Measurements from ENCODE around the gene GNPNAT1.
"Not testable (repeated sequence)": the region's sequence is repeated elsewhere in the genome, so short reads cannot be mapped to it uniquely, and the experiment has no call there.

Gene GNPNAT1

DNA sequence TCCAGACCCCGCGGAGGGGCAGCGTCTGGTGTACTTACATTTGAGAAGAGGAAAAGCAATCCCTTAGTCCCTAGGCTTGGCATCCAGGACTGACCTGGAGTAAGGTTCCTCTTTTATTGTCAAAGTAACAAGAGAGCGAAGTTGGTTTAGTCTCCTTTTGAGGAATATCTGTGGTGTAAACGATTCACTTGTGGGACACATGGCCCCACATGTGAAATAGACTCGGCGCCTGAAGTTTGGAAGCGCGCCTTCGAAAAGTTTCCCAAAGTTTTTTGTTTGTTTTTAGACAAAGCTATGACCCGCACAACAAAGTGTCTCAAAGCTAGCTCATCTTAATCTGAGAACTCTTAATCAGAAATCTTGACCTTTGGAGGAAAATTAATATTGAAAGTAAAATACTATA, 60.7 kb downstream of the GNPNAT1 start:
- peak overlapping the region; percentile 90 to 99 for H3K4me3 ChIP-seq (ENCODE audit: low read depth in 1 of 2, low read length in 1 of 2)
- peaks cover 21 to 36% of the 10 kb centered on the region in 2 experiments for H3K4me1 ChIP-seq (ENCODE audit: control insufficient read depth in 1 of 2, insufficient read depth in 1 of 2, low read depth in 1 of 2, low read length in 1 of 2)
- peaks cover 14% of the 10 kb centered on the region for H3K36me3 ChIP-seq
- no peaks in the 10 kb centered on the region for H3K27me3 ChIP-seq
- H3K27ac ChIP-seq = peak overlapping the region; percentile 84
- TF ChIP-seq, protein P1, sequence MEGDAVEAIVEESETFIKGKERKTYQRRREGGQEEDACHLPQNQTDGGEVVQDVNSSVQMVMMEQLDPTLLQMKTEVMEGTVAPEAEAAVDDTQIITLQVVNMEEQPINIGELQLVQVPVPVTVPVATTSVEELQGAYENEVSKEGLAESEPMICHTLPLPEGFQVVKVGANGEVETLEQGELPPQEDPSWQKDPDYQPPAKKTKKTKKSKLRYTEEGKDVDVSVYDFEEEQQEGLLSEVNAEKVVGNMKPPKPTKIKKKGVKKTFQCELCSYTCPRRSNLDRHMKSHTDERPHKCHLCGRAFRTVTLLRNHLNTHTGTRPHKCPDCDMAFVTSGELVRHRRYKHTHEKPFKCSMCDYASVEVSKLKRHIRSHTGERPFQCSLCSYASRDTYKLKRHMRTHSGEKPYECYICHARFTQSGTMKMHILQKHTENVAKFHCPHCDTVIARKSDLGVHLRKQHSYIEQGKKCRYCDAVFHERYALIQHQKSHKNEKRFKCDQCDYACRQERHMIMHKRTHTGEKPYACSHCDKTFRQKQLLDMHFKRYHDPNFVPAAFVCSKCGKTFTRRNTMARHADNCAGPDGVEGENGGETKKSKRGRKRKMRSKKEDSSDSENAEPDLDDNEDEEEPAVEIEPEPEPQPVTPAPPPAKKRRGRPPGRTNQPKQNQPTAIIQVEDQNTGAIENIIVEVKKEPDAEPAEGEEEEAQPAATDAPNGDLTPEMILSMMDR (IDR thresholded peaks at IDR 0.05) = no peak
- H3K9me3 ChIP-seq = no peaks in the 10 kb centered on the region

DNA sequence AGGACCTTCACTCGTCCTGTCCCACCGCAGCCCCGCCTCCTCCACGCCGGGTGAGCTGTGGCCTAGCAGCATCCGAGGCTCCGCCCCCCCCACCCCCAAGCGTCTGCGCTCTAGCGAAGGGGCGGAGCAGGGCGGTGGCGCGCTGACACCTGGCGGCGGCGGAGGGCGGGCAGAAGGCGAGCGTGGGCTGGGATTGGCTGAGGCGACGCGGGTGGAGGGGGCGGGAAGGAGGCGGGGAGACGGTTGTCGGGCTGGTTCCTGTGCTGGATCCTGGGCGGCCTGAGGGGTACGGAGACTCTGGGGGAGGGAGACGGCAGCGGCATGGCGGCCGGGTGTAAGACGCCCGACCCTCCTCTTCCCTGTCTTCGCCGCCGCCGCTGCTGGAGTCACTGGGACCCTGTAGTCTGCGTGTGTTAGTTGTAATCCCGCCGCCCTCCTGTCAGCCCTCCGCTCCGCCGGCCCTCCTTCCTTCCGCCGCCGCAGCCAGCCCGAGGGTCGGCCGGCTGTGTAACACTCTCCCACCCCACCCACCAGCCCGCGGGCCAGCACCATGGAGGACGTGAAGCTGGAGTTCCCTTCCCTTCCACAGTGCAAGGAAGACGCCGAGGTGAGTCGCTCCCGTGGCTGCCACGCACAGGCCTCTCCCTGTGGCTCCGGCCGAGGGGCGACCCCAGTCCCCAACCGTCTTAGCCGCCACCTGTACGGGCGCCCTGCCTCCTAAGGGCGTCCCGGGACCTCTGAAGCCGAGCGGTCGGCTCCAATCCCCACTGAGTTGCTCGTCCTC, 61.3 kb downstream of the GNPNAT1 start, which contains the start of gene STYX:
Gene STYX (plus strand): TSS at position 242 of the 784 bp plus-strand sequence. CDS start 309 bp downstream, at position 551.
- TF ChIP-seq, protein P1 (IDR thresholded peaks at IDR 0.05) = peak; percentile 72
- peak within 1 kb of the TSS; percentile 84 for H3K27ac ChIP-seq
- H3K4me3 ChIP-seq (ENCODE audit: low read depth in 1 of 2, low read length in 1 of 2) = peak within 1 kb of the TSS; percentile 90 to 99
- H3K4me1 ChIP-seq (ENCODE audit: control insufficient read depth in 1 of 2, insufficient read depth in 1 of 2, low read depth in 1 of 2, low read length in 1 of 2) = peaks cover 16 to 30% of the 10 kb centered on the region in 2 experiments
- no peaks in the 10 kb centered on the region for H3K9me3 ChIP-seq
- peaks cover 19% of the 10 kb centered on the region for H3K36me3 ChIP-seq
- no peaks in the 10 kb centered on the region for H3K27me3 ChIP-seq

DNA sequence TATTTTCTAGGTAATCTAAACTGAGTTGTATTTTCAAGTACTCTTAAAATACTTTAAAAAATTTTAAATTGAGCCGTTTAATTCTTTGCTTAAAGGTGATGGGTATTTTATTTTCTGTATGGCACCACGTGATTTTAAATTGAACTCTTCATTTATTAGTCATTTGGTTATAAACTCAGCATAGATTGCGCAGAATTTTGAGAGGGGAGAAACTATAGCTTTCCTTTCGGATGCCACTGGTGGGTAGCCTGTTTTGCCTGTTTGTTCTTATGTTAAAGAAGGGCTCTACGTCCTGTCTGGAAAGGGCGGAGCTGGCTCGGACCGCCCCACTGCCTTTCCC, 61.9 kb downstream of the GNPNAT1 start:
- H3K4me3 ChIP-seq (ENCODE audit: low read depth in 1 of 2, low read length in 1 of 2) = peak overlapping the region; percentile 90 to 99
- H3K9me3 ChIP-seq = no peaks in the 10 kb centered on the region
- TF ChIP-seq, protein P1 (IDR thresholded peaks at IDR 0.05) = no peak
- H3K27ac ChIP-seq = peak overlapping the region; percentile 84
- H3K4me1 ChIP-seq (ENCODE audit: control insufficient read depth in 1 of 2, insufficient read depth in 1 of 2, low read depth in 1 of 2, low read length in 1 of 2) = peaks cover 13 to 24% of the 10 kb centered on the region in 2 experiments
- no peaks in the 10 kb centered on the region for H3K27me3 ChIP-seq
- H3K36me3 ChIP-seq = peaks cover 25% of the 10 kb centered on the region

DNA sequence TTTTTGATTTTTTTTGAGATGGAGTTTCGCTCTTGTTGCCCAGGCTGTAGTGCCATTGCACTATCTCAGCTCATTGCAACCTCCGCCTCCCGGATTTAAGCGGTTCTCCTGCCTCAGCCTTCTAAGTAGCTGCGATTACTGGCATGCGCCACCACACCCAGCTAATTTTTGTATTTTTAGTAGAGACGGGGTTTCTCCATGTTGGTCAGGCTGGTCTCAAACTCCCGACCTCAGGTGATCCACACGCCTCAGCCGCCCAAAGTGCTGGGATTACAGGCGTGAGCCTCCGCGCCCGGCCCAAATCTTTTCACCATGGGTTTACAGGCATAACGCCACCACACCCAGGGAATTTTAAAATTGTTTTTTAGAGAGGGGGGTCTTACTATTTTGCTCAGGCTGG, 62.4 kb downstream of the GNPNAT1 start:
- H3K4me1 ChIP-seq (ENCODE audit: control insufficient read depth in 1 of 2, insufficient read depth in 1 of 2, low read depth in 1 of 2, low read length in 1 of 2) = peaks cover 13 to 19% of the 10 kb centered on the region in 2 experiments
- peak overlapping the region in 1 of 2 experiments; percentile 90 for H3K4me3 ChIP-seq (ENCODE audit: low read depth in 1 of 2, low read length in 1 of 2)
- not testable (repeated sequence) for H3K9me3 ChIP-seq, H3K27me3 ChIP-seq
- peak overlapping the region; percentile 84 for H3K27ac ChIP-seq
- H3K36me3 ChIP-seq = peaks cover 30% of the 10 kb centered on the region

DNA sequence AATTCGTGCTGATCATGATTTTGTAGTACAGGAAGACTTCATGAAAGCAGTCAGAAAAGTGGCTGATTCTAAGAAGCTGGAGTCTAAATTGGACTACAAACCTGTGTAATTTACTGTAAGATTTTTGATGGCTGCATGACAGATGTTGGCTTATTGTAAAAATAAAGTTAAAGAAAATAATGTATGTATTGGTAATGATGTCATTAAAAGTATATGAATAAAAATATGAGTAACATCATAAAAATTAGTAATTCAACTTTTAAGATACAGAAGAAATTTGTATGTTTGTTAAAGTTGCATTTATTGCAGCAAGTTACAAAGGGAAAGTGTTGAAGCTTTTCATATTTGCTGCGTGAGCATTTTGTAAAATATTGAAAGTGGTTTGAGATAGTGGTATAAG, 63.9 kb downstream of the GNPNAT1 start:
- Histone ChIP-seq H3K4me1 (ENCODE audit: control insufficient read depth in 1 of 2, insufficient read depth in 1 of 2, low read depth in 1 of 2, low read length in 1 of 2) (peaks cover 13 to 16% of the 10 kb centered on the region in 2 experiments), H3K36me3 (peaks cover 45% of the 10 kb centered on the region)
- not testable (repeated sequence) for H3K4me3 ChIP-seq (ENCODE audit: low read depth in 1 of 2, low read length in 1 of 2); H3K27ac ChIP-seq; H3K27me3 ChIP-seq; H3K9me3 ChIP-seq

All from neutrophil (primary cell).